Measurements from ENCODE around the gene CDCA4. TPM values are rescaled to one million over a fixed set of nuclear protein-coding genes. Genes with fewer than 3 reads are reported as not detected.

The CDCA4 gene
- total RNA-seq, 1 donor from 2014 or later, result 50.8 TPM

DNA sequence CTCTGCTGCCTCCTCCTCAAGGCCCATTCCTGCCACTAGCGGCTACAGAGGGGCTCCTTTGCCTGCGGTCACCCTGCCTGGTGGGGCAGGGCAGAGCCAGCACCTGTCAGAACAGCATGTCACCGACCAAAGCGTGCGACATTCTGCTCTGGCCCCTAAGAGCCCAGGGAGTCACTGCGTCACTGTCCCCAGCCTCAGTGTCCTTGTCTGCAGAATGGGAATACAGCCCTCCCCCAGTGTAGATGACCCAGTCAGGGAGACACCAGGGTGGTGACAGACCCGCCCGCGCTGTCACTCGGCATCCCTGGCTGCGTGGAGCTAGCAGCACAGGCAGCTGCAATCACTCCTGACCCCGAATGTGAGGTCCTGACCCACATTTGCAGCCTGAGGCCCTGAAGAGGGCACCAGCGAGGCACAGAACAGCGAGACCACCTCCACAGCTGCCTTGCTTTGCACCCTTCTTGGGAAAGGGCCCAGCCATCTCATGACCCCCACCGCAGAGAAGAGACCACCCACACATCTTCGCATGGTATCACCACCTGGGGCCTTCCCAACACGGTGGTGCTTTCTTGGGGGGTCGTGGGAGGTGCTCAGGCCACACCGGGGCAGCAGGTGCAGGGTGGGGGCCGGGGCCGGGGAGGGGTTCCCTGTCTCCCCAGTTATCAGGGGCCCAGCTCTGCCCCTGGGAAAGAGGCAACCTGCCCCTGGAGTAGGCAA lies 45.2 kb downstream of the CDCA4 start:
- Histone ChIP-seq H3K4me3 (ENCODE audit: low read depth, low read length) (no peak overlapping the region), H3K27me3 (ENCODE audit: control insufficient read depth, insufficient read depth, low read length) (no peaks in the 10 kb centered on the region), H3K36me3 (ENCODE audit: control insufficient read depth, insufficient read depth, low read length) (peaks cover 2% of the 10 kb centered on the region)
- TF ChIP-seq, protein P1, sequence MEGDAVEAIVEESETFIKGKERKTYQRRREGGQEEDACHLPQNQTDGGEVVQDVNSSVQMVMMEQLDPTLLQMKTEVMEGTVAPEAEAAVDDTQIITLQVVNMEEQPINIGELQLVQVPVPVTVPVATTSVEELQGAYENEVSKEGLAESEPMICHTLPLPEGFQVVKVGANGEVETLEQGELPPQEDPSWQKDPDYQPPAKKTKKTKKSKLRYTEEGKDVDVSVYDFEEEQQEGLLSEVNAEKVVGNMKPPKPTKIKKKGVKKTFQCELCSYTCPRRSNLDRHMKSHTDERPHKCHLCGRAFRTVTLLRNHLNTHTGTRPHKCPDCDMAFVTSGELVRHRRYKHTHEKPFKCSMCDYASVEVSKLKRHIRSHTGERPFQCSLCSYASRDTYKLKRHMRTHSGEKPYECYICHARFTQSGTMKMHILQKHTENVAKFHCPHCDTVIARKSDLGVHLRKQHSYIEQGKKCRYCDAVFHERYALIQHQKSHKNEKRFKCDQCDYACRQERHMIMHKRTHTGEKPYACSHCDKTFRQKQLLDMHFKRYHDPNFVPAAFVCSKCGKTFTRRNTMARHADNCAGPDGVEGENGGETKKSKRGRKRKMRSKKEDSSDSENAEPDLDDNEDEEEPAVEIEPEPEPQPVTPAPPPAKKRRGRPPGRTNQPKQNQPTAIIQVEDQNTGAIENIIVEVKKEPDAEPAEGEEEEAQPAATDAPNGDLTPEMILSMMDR (IDR thresholded peaks at IDR 0.05; ENCODE audit: insufficient read depth, low read length, severe bottlenecking), result no peak
- DNase-seq (ENCODE audit: low read depth) (no peak), FAIRE-seq (no peak)

DNA sequence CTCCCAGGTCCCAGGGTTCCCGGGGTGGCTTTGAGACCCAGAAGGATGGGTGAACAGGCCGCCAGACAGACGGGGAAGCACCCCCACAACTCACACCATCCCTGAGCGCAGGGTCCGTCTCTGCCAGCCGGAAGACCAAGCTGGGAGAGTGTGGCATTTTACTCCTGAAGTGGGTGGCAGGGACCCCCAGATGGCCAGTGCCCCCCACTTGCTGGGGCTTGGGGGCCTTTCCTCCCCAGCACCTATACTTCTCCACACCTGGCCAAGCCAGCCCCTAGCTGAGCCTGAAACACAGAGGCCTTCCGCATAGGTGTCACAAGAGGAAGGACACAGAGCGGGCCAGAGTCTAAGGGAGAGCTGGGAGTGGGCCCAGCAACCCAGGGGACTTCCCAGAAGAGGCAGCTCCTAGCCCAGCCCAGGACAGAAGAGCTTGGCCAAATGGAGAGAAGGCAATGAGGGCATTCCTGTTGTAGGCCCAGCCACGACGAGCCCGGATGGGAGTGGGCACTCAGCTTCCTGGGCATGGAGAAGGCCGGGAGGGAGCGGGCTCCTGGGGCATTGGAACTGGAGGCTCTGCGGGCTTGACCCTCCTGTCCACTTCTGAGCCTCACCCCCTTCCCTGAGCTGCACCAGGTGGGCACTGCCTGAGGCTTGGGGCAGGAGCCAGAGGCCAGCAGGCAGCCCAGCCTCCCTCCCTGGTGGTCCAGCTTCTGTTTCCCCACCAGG lies 46.1 kb downstream of the CDCA4 start:
- FAIRE-seq, result no peak
- H3K27me3 ChIP-seq (ENCODE audit: control insufficient read depth, insufficient read depth, low read length), result no peaks in the 10 kb centered on the region
- DNase-seq (ENCODE audit: low read depth), result no peak

DNA sequence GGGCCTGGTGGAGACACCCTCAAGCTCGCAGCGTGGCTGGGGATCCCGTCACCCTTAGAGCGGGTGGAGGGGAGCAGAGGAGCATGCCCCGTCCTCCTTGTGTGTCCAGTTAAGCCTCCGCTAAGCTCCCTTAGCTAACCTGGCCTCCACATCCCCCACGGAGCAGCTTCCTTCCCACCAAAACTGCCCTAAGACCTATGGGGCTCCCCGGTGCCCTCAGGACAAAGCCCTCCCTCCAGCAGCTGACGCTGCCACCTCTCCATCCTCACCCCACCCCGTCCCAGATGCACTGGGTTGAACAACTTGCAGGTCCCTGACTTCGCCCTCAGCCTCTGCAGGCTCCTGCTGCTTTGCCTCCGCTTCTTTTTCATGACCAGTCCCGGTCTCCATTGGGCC lies 46.7 kb downstream of the CDCA4 start:
- no peak overlapping the region for H3K4me3 ChIP-seq (ENCODE audit: low read depth, low read length)
- TF ChIP-seq, protein P1 (IDR thresholded peaks at IDR 0.05; ENCODE audit: insufficient read depth, low read length, severe bottlenecking), result no peak
- DNase-seq (ENCODE audit: low read depth) (peak; percentile 19), FAIRE-seq (no peak)
- H3K36me3 ChIP-seq (ENCODE audit: control insufficient read depth, insufficient read depth, low read length), result peaks cover 2% of the 10 kb centered on the region
- no peaks in the 10 kb centered on the region for H3K27me3 ChIP-seq (ENCODE audit: control insufficient read depth, insufficient read depth, low read length)

More for the DNA sequence above, 46.1 kb downstream of the CDCA4 start:
- H3K4me3 ChIP-seq (ENCODE audit: low read depth, low read length), result no peak overlapping the region
- TF ChIP-seq, protein P1 (IDR thresholded peaks at IDR 0.05; ENCODE audit: insufficient read depth, low read length, severe bottlenecking), result no peak
- H3K36me3 ChIP-seq (ENCODE audit: control insufficient read depth, insufficient read depth, low read length), result peaks cover 2% of the 10 kb centered on the region

DNA sequence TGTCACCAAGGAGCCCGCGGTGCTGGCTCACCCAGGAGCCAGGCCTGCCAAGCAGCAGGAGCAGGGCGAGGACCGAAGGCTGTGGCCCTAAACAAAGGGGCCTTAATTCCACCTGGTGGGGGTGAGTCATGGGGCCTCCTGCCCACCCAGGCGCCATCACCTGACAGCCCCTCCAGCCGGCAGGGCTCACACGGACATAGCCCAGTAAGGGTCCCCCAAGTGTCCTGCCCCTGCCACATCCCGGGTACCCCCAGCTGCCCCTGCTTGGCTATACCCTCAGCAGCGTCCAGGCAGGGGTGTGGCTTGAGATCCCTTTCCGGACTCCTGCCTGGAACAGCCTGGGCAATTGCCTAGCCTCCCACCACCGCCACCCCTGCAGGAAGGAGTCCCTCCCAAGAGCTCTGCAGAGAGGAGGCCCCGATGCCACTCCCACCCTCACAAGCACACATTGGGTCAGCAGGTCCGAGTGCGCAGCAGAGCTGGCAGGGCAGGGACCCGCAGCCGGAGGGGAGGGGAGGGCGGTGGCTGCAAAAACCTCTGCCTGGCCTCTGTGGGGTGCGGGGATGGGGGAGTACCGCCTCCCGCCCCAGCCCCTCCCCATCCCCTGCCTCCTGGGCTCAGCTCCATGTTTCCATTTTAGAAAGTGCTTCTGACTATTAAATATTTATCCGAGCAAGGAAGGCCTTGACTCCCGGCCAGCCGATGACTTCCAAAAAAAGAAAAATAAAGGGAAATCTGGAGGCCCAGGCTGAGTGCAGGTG lies 47.3 kb downstream of the CDCA4 start:
- DNase-seq (ENCODE audit: low read depth), result peak; percentile 97
- FAIRE-seq, result no peak
- H3K27me3 ChIP-seq (ENCODE audit: control insufficient read depth, insufficient read depth, low read length), result no peaks in the 10 kb centered on the region
- no peak overlapping the region for H3K4me3 ChIP-seq (ENCODE audit: low read depth, low read length)
- TF ChIP-seq, protein P1 (IDR thresholded peaks at IDR 0.05; ENCODE audit: insufficient read depth, low read length, severe bottlenecking), result no peak
- peaks cover 2% of the 10 kb centered on the region for H3K36me3 ChIP-seq (ENCODE audit: control insufficient read depth, insufficient read depth, low read length)

DNA sequence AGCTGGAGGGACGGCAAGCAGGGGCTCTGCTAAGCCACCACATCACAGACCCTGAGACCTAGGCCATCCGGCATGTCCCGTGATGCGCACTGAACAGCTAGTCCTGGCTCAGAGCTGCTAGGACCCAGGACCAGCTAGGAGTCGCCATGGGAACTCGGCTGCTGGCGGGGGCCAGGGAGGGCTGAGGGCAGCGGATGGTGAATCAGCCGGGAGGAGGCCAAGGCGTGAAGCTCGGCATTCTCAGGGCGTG lies 47.8 kb downstream of the CDCA4 start:
- TF ChIP-seq, protein P1 (IDR thresholded peaks at IDR 0.05; ENCODE audit: insufficient read depth, low read length, severe bottlenecking), result no peak
- H3K4me3 ChIP-seq (ENCODE audit: low read depth, low read length), result peak overlapping the region; percentile 2
- no peaks in the 10 kb centered on the region for H3K27me3 ChIP-seq (ENCODE audit: control insufficient read depth, insufficient read depth, low read length)
- FAIRE-seq (peak; percentile 89), DNase-seq (ENCODE audit: low read depth) (no peak)
- H3K36me3 ChIP-seq (ENCODE audit: control insufficient read depth, insufficient read depth, low read length), result peaks cover 2% of the 10 kb centered on the region
